Caco-2 (cell line): Measurements from ENCODE around the gene MTHFD1. TPM values are rescaled to one million over a fixed set of nuclear protein-coding genes. Genes with fewer than 3 reads are reported as not detected.

ENCODE experiments used
- BruUV-seq: library from RNA; stranded (reverse); fragments of 400-500 nt; replicated peaks from 2 replicates; lab custom pipeline; 2021; lab: Mats Ljungman, UMichigan
- CTCF ChIA-PET: fragments of 300-600 bp; sonication (Branson Sonifier 250); formaldehyde crosslinking; loops from one replicate; lab custom pipeline; 2022; ENCODE audit warnings: antibody characterized with exemption; lab: Charles Lee
- POLR2A ChIA-PET: fragments of 300-600 bp; sonication (Branson Sonifier 250); formaldehyde crosslinking; loops from one replicate; lab custom pipeline; 2022; ENCODE audit warnings: antibody characterized with exemption; lab: Charles Lee
- DNase-seq, 2 experiments: peaks; one replicate each; pipeline versions ENCODE4 v3.0.0 to v3.0.0-alpha.2; 2020 to 2022
- H3K27me3 ChIP-seq: replicated peaks from 2 replicates; pipeline ENCODE4 v1.6.0; 2011; ENCODE audit warnings: low read length; ENCODE audit not compliant: control insufficient read depth, insufficient read depth
- H3K36me3 ChIP-seq: 2 replicates; pipeline ENCODE4 v1.5.1; 2011; ENCODE audit warnings: low read length; ENCODE audit not compliant: control insufficient read depth, insufficient read depth
- H3K4me1 ChIP-seq: fragments of 250-450 bp; sonication (Bioruptor Pico); 2 replicates; pipeline ENCODE4 v1.5.1; 2020; ENCODE audit warnings: mild to moderate bottlenecking
- H3K4me3 ChIP-seq: 2 replicates; pipeline ENCODE4 v1.5.1; 2011; ENCODE audit warnings: low read depth, mild to moderate bottlenecking, control low read depth, low read length
- H3K9me3 ChIP-seq: fragments of 250-450 bp; sonication (Bioruptor Pico); 2 replicates; pipeline ENCODE4 v1.5.1; 2020; ENCODE audit warnings: mild to moderate bottlenecking, moderate library complexity
- H3K27ac Mint-ChIP-seq: one replicate; pipeline ENCODE4 v1.8.0; 2022; ENCODE audit warnings: mixed read lengths; ENCODE audit not compliant: unreplicated experiment
- H3K27me3 Mint-ChIP-seq: one replicate; pipeline ENCODE4 v1.8.0; 2022; ENCODE audit warnings: mixed read lengths; ENCODE audit not compliant: insufficient read depth, unreplicated experiment
- H3K36me3 Mint-ChIP-seq: one replicate; pipeline ENCODE4 v1.8.0; 2022; ENCODE audit warnings: mild to moderate bottlenecking, mixed read lengths; ENCODE audit not compliant: insufficient read depth, unreplicated experiment
- H3K4me1 Mint-ChIP-seq: one replicate; pipeline ENCODE4 v1.8.0; 2022; ENCODE audit warnings: low read depth, mixed read lengths; ENCODE audit not compliant: unreplicated experiment
- H3K4me3 Mint-ChIP-seq: one replicate; pipeline ENCODE4 v1.8.0; 2022; ENCODE audit warnings: mild to moderate bottlenecking, moderate library complexity, mixed read lengths; ENCODE audit not compliant: unreplicated experiment
- H3K9me3 Mint-ChIP-seq: one replicate; pipeline ENCODE4 v1.8.0; 2022; ENCODE audit warnings: mixed read lengths; ENCODE audit not compliant: unreplicated experiment
- intact Hi-C: fragments of 100-400 bp; cut with micrococcal nuclease; formaldehyde crosslinking; loops from one replicate; pipeline ENCODE4 v1.10.0; 2022; ENCODE audit not compliant: unreplicated experiment
- total RNA-seq: library from RNA; stranded (reverse); gene quantifications from 2 replicates; pipeline ENCODE4 v1.2.3, GENCODE V29; 2022
- TF ChIP-seq, protein P1 (sequence below), 2 experiments: fragments of 200-600 bp in 1 of 2; IDR thresholded peaks; 1 replicate in 1 of 2; 2 replicates in 1 of 2; pipeline versions ENCODE4 v1.5.1 to v1.8.0; 2011 to 2022; ENCODE audit warnings: antibody characterized with exemption in 1 of 2, control low read depth in 1 of 2, inconsistent platforms in 1 of 2, low read depth in 1 of 2, low read length in 1 of 2, mild to moderate bottlenecking in 1 of 2, moderate library complexity in 1 of 2; ENCODE audit not compliant: insufficient read depth in 1 of 2, severe bottlenecking in 1 of 2, unreplicated experiment in 1 of 2

The MTHFD1 gene
- total RNA-seq, 1 experiment from 2014 or later, result 180 TPM

DNA sequence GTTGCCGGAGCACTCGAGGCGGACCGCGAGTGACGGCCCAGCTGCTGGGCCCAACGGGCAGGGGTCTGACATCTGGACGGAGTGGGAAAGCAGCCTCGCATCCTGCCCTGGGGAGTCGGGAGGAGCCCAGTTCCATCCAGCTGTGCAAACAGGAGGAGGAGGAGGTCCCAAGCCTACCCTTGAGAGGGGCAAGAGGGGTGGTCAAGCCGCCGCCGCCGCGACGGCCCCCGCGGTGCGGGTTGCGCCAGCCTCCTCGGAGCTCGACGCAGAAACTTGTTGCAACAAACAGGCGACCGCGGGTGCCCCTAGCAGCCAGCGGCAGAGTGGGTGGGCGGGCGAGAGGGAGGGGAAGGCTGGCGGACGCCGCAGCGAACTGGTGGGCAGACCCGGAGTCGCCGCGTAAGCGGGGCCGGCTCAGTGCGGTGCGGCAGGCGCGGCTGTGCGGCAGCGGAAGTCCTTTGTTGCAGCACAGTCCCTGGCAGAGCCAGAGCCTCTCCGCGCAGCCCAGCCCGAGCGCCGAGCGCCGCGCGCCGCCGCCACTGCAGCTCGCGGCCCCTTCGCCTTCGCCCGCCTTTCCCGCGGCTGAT lies 116.2 kb downstream of the MTHFD1 start, which contains the start of gene ZBTB1:
Gene ZBTB1 (plus strand): TSS at position 461 of the 587 bp plus-strand sequence. CDS start 16,735 bp downstream, outside the sequence.
- no TSS peak for BruUV-seq
- peaks cover 21% of the 10 kb centered on the region for H3K4me1 Mint-ChIP-seq
- no peaks in the 10 kb centered on the region for H3K9me3 ChIP-seq
- H3K4me3 ChIP-seq, result peak within 1 kb of the TSS; percentile 97
- CTCF ChIA-PET, result interaction anchor here (0.6 to 0.7 kb wide), 4 partner anchors 36 to 929 kb away, joined by 4 to 5 read pairs (median 4); partner anchors contain the start of gene HSPA2
- TF ChIP-seq, protein P1, sequence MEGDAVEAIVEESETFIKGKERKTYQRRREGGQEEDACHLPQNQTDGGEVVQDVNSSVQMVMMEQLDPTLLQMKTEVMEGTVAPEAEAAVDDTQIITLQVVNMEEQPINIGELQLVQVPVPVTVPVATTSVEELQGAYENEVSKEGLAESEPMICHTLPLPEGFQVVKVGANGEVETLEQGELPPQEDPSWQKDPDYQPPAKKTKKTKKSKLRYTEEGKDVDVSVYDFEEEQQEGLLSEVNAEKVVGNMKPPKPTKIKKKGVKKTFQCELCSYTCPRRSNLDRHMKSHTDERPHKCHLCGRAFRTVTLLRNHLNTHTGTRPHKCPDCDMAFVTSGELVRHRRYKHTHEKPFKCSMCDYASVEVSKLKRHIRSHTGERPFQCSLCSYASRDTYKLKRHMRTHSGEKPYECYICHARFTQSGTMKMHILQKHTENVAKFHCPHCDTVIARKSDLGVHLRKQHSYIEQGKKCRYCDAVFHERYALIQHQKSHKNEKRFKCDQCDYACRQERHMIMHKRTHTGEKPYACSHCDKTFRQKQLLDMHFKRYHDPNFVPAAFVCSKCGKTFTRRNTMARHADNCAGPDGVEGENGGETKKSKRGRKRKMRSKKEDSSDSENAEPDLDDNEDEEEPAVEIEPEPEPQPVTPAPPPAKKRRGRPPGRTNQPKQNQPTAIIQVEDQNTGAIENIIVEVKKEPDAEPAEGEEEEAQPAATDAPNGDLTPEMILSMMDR (IDR thresholded peaks at IDR 0.05; ENCODE audit: insufficient read depth in 1 of 2, low read depth in 1 of 2, low read length in 1 of 2, severe bottlenecking in 1 of 2, unreplicated experiment in 1 of 2), result no peak
- H3K4me3 Mint-ChIP-seq, result peak within 1 kb of the TSS; percentile 78
- intact Hi-C loops, result loop anchor here (1.0 to 10.0 kb wide), 4 partner anchors 117 to 390 kb away; partner anchors contain the start of genes MTHFD1 and PLEKHG3
- H3K9me3 Mint-ChIP-seq, result no peaks in the 10 kb centered on the region
- no peaks in the 10 kb centered on the region for H3K36me3 ChIP-seq
- peaks cover 33% of the 10 kb centered on the region for H3K4me1 ChIP-seq
- H3K36me3 Mint-ChIP-seq, result peaks cover 44% of the 10 kb centered on the region
- H3K27me3 Mint-ChIP-seq, result no peaks in the 10 kb centered on the region
- POLR2A ChIA-PET, result interaction anchor here (0.7 to 1.7 kb wide), 10 partner anchors 17 to 863 kb away, joined by 3 to 14 read pairs (median 6); partner anchors contain the start of genes MTHFD1, PLEKHG3 and WDR89
- peak; percentile 84 to 89 for DNase-seq
- peak within 1 kb of the TSS; percentile 81 for H3K27ac Mint-ChIP-seq
- no peaks in the 10 kb centered on the region for H3K27me3 ChIP-seq

DNA sequence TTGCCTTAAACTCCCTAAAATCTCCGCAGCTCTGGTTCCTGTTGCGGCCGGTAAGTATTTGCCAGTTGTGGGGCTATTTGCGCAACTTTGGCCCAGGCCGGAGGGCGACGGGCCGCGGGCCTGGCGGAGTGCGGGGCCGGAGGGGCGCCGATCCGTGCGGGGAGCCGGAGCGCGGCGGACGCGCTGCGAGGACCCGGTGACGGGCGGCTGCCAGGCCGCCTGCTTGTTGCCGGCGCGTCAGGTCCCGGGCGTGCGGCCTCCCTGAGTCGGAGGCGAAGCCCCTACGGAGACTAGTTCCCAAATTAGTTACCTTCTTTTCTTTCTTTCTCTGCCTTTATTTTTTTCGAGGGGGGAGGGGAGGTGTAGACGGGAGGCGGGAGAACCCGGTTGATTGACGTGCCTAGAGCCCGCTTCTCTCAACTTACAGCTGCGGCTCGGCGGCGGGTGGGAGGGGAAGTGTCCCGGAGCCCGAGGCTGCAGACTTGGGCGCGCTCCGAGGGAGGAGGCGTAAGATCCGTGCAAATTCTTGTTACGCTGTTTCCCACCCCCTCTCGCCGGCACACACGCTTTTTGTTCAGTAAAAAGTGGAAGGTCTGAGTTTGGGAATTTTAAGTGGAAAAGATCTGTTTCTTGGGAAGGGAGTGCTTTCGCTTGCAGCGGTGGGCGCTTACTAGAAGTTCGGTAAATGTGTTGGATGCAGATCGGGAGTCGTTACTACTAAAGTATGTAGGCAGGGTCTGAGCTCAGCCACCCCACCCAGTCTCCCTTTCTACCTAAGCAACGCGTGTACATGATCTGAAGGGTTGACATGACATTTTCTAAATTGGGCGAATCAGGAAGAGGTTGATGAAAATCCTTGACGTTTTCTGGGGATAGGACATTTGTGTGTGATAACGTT lies 117.0 kb downstream of the MTHFD1 start:
- no peaks in the 10 kb centered on the region for H3K27me3 ChIP-seq
- no peaks in the 10 kb centered on the region for H3K36me3 ChIP-seq
- peak overlapping the region; percentile 97 for H3K4me3 ChIP-seq
- H3K9me3 ChIP-seq, result no peaks in the 10 kb centered on the region
- Mint-ChIP-seq H3K36me3 (peaks cover 39% of the 10 kb centered on the region), H3K27ac (peak overlapping the region; percentile 81), H3K27me3 (no peaks in the 10 kb centered on the region), H3K9me3 (no peaks in the 10 kb centered on the region), H3K4me1 (peaks cover 19% of the 10 kb centered on the region), H3K4me3 (peak overlapping the region; percentile 78)
- ChIA-PET POLR2A (interaction anchor here (0.6 to 1.7 kb wide), 9 partner anchors 98 to 863 kb away, joined by 3 to 14 read pairs (median 4); partner anchors contain the start of genes MTHFD1, PLEKHG3 and WDR89), CTCF (interaction anchor here (0.6 to 0.8 kb wide), 3 partner anchors 78 to 406 kb away, joined by 3 to 4 read pairs (median 3); no protein-coding TSS in a partner anchor)
- BruUV-seq, result TSS peak; percentile 42
- DNase-seq, result peak; percentile 88 to 90
- intact Hi-C loops, result loop anchor here (1.0 to 10.0 kb wide), 4 partner anchors 118 to 390 kb away; partner anchors contain the start of genes MTHFD1 and PLEKHG3
- H3K4me1 ChIP-seq, result peaks cover 33% of the 10 kb centered on the region
- TF ChIP-seq, protein P1 (IDR thresholded peaks at IDR 0.05; ENCODE audit: insufficient read depth in 1 of 2, low read depth in 1 of 2, low read length in 1 of 2, severe bottlenecking in 1 of 2, unreplicated experiment in 1 of 2), result no peak

DNA sequence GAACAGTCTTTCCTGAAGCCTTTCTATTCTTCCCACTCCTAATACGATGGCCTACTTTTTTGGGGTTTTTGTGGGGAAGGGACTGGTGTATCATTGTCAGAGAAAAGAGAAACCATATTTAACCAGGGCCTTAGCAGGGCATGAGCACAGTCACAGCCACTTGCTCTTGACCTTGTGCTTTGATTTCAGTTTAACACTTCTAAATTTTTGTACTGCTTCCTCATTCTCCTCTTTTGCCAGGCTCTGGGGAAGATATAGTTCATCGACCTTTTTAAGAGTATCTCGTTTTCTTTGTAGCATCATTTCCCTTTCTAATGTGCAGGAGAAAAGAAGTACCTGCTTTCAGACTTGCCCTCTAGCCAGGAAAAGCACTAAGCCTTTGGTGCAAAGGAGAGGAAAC lies 118.6 kb downstream of the MTHFD1 start:
- BruUV-seq, result no TSS peak
- Histone ChIP-seq H3K27me3 (no peaks in the 10 kb centered on the region), H3K4me3 (no peak overlapping the region), H3K36me3 (no peaks in the 10 kb centered on the region), H3K9me3 (no peaks in the 10 kb centered on the region), H3K4me1 (peaks cover 30% of the 10 kb centered on the region)
- peaks cover 28% of the 10 kb centered on the region for H3K4me1 Mint-ChIP-seq
- H3K4me3 Mint-ChIP-seq, result peak overlapping the region; percentile 24
- ChIA-PET POLR2A (no interaction called here), CTCF (no interaction called here)
- H3K27ac Mint-ChIP-seq, result no peak overlapping the region
- intact Hi-C loops, result loop anchor here (10.0 kb wide), 2 partner anchors 248 to 388 kb away; no protein-coding TSS in a partner anchor
- peaks cover 39% of the 10 kb centered on the region for H3K36me3 Mint-ChIP-seq
- no peaks in the 10 kb centered on the region for H3K9me3 Mint-ChIP-seq
- no peak for DNase-seq
- TF ChIP-seq, protein P1 (IDR thresholded peaks at IDR 0.05; ENCODE audit: insufficient read depth in 1 of 2, low read depth in 1 of 2, low read length in 1 of 2, severe bottlenecking in 1 of 2, unreplicated experiment in 1 of 2), result no peak
- no peaks in the 10 kb centered on the region for H3K27me3 Mint-ChIP-seq
